Measurements from ENCODE around the gene TSPY4. TPM values are rescaled to one million over a fixed set of nuclear protein-coding genes. Genes with fewer than 3 reads are reported as not detected.
"Not testable (repeated sequence)": the region's sequence is repeated elsewhere in the genome, so short reads cannot be mapped to it uniquely, and the experiment has no call there.

Gene TSPY4, protein sequence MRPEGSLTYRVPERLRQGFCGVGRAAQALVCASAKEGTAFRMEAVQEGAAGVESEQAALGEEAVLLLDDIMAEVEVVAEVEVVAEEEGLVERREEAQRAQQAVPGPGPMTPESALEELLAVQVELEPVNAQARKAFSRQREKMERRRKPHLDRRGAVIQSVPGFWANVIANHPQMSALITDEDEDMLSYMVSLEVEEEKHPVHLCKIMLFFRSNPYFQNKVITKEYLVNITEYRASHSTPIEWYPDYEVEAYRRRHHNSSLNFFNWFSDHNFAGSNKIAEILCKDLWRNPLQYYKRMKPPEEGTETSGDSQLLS
- not detected for polyA plus RNA-seq (2012; ENCODE audit: insufficient read depth, insufficient read length, low read depth)

DNA sequence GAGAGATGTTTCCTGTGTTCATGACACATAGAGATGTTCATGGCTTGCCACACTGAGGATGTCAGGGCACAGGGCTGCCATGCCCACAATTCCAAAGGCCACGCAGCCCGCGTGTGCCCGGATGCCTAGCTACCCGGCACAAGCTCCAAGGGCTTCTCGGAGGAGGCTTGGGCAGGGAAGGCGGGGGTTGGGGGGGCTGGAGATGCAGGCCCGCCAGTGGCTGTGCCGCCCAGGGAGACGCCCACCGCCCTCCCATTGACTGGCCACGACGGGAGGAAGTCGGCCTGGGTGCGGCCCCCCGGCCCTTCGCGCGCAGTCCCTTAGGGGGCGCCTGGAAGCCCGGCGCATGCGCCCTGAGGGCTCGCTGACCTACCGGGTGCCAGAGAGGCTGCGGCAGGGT lies at the start of gene TSPY4:
TSS of gene TSPY4 (plus strand) at position 301 of the 400 bp plus-strand sequence. CDS start at position 347, 46 bp downstream.
- not testable (repeated sequence) for H3K9me3 ChIP-seq; H3K4me1 ChIP-seq; H3K4me3 ChIP-seq (ENCODE audit: low read depth, low read length); DNase-seq; H3K27me3 ChIP-seq; H3K36me3 ChIP-seq

DNA sequence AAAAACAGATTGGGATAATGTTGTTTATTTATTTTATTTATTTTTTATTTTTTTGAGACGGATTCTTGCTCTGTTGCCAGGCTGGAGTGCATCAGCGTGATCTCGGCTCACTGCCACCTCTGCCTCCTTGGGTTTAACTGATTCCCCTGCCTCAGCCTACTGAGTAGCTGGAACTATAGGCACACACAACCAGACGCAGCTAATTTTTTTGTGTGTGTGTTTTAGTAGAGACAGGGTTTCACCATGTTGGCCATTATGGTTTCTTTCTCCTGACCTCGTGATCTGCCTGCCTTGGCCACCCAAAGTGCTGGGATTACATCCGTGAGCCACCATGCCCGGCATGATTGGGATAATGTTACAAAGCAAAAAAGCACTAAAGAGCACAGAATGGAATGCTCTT lies 16.3 kb upstream of the TSPY4 start:
- no peak for DNase-seq
- H3K4me1 ChIP-seq: no peaks in the 10 kb centered on the region
- TF ChIP-seq, protein P1, sequence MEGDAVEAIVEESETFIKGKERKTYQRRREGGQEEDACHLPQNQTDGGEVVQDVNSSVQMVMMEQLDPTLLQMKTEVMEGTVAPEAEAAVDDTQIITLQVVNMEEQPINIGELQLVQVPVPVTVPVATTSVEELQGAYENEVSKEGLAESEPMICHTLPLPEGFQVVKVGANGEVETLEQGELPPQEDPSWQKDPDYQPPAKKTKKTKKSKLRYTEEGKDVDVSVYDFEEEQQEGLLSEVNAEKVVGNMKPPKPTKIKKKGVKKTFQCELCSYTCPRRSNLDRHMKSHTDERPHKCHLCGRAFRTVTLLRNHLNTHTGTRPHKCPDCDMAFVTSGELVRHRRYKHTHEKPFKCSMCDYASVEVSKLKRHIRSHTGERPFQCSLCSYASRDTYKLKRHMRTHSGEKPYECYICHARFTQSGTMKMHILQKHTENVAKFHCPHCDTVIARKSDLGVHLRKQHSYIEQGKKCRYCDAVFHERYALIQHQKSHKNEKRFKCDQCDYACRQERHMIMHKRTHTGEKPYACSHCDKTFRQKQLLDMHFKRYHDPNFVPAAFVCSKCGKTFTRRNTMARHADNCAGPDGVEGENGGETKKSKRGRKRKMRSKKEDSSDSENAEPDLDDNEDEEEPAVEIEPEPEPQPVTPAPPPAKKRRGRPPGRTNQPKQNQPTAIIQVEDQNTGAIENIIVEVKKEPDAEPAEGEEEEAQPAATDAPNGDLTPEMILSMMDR (IDR thresholded peaks at IDR 0.05; ENCODE audit: low read depth, low read length): no peak
- H3K4me3 ChIP-seq (ENCODE audit: low read depth, low read length): no peak overlapping the region
- H3K27me3 ChIP-seq: no peaks in the 10 kb centered on the region
- H3K9me3 ChIP-seq: no peaks in the 10 kb centered on the region
- H3K36me3 ChIP-seq: no peaks in the 10 kb centered on the region

DNA sequence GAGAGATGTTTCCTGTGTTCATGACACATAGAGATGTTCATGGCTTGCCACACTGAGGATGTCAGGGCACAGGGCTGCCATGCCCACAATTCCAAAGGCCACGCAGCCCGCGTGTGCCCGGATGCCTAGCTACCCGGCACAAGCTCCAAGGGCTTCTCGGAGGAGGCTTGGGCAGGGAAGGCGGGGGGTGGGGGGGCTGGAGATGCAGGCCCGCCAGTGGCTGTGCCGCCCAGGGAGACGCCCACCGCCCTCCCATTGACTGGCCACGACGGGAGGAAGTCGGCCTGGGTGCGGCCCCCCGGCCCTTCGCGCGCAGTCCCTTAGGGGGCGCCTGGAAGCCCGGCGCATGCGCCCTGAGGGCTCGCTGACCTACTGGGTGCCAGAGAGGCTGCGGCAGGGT lies 20.2 kb downstream of the TSPY4 start, which contains the start of gene TSPY8:
TSS of gene TSPY8 (plus strand) at position 301 of the 400 bp plus-strand sequence. CDS start at position 347, 46 bp downstream.
- not testable (repeated sequence) for H3K9me3 ChIP-seq; DNase-seq; H3K4me1 ChIP-seq; H3K4me3 ChIP-seq (ENCODE audit: low read depth, low read length); H3K27me3 ChIP-seq; H3K36me3 ChIP-seq

Measured in BE2C (cell line).